HG02973 (cell line): Measurements from ENCODE around the gene MSANTD1.
"Not testable (repeated sequence)": the region's sequence is repeated elsewhere in the genome, so short reads cannot be mapped to it uniquely, and the experiment has no call there.

Source experiments
- ATAC-seq: cut with Tn5 transposase; IDR thresholded peaks from one replicate; pipeline ENCODE4 v1.9.1; 2021; ENCODE audit warnings: moderate library complexity; ENCODE audit not compliant: unreplicated experiment

The MSANTD1 gene

DNA sequence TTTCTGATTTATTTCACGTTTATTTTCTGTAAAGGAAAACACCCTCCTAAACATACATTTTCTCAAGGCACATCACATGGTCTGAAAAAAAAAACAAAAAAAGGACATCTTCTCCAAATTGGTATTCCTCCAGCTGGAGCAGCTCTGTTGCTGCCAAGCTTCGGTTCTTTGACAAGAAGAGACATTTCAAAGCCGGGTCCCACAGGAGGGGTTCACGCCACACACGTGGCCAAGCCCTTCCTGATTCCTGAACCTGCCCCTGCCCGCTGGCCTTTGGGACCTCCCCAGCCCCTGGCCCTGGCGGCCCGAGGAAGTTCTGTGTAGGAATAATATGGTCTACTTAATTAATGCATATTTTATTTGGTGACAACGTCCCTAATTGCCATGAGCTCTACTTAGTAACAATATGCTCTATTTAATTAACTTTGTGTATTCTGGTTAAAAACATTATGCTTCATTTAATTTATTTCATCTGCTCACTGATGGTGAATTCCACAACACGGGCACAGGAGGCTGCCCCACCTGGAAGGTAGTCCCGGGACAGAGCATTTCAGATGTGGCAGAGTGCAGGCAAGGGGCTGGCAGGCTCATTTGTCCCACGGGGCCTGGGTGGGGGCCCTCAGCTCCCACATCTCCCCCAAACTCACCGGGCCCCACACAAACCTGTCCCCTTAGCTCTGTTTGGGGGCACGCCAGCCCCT lies 38.5 kb downstream of the MSANTD1 start:
- ATAC-seq = no peak

- ATAC-seq = no peak
Measured at GRCh38 chr4:3287972-3288570, 39.1 kb downstream of the MSANTD1 start.

DNA sequence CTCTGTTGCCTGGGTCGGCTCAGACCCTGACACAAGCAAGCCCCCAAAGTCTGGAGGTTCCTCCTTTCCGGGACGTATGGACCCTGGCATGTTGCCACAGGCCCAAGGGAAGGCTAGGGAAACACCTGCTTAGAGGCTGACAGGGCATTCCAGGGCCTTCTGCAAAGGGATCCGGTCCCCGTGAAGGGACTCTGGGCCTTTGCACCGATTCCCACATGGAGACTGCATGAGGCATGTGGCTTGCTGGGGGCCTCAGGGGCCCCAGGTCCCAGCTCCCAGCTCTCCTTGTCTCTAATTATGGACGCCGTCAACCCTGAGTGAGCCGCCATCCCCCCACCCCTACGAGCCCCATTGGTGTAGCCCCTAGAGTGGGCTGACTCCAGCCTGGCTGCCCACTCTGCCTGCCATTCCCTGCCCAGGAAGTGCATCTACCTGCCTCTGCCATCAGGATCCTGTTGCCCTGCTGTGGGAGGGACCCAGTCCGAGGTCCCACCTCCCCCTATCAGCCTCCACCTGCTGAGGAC lies 39.7 kb downstream of the MSANTD1 start:
- ATAC-seq = no peak

- ATAC-seq = no peak
Measured at GRCh38 chr4:3290476-3290875, 41.5 kb downstream of the MSANTD1 start.

GRCh38 chr4:3290889-3291321 lies 41.9 kb downstream of the MSANTD1 start:
- ATAC-seq = no peak

GRCh38 chr4:3291411-3291968 lies 42.5 kb downstream of the MSANTD1 start:
- no peak for ATAC-seq

- peak; percentile 11 for ATAC-seq
Measured at GRCh38 chr4:3291969-3292570, 43.1 kb downstream of the MSANTD1 start.

GRCh38 chr4:3292571-3293400 lies 43.8 kb downstream of the MSANTD1 start, which contains the start of gene RGS12:
TSS of gene RGS12 (plus strand) at chr4:3293021. CDS start at chr4:3316171, 23,150 bp downstream.
- peak; percentile 69 for ATAC-seq

- ATAC-seq = no peak
Measured at GRCh38 chr4:3293401-3294391, 44.7 kb downstream of the MSANTD1 start.

- no peak for ATAC-seq
Measured at GRCh38 chr4:3294401-3295241, 45.7 kb downstream of the MSANTD1 start.

GRCh38 chr4:3295837-3296624 lies 47.1 kb downstream of the MSANTD1 start:
- ATAC-seq = no peak

- no peak for ATAC-seq
Measured at GRCh38 chr4:3296651-3297050, 47.7 kb downstream of the MSANTD1 start.

- no peak for ATAC-seq
Measured at GRCh38 chr4:3297066-3297859, 48.3 kb downstream of the MSANTD1 start.

DNA sequence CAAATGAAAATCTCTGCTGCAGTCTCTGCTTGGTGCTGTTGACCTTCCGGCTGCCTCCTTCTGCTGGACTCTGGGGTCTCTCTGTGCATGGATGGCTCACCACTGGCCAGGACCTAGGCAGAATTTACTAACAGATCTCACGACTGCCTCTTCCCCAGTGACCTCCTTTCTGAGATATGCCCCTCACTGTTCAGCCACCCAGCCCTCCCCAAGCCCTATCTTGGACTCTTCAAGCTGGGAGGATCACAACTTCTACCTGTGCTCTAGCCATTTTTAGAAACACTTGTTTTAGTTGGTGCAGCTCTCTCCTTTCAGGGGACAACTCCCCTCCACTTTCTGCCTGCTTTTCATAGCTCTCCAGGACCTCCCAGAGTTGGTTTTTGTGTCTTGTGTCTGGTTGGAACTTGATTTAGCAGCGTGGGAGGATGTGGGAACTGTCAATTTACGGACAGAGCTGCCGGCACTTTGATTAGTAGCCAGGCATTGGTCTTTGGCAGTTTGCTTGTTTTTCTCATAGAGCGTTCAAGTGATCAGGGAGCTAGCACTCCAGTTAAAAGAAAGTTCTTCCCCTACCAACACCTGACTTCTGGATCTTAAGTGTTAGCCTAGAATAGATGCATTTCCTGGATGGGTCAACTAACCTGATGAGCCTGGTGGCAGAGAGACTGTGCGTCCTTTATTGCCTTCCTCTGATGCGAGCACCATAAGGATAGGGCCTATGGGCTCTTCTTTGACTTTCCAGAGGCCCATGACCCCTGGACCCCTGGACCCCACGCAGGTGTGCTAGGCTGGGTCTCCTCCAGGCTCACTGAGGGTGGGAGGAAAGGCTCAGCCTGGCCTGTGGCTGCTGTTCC lies 50.4 kb downstream of the MSANTD1 start:
- ATAC-seq = no peak

- no peak for ATAC-seq
Measured at GRCh38 chr4:3299976-3300671, 51.2 kb downstream of the MSANTD1 start.

DNA sequence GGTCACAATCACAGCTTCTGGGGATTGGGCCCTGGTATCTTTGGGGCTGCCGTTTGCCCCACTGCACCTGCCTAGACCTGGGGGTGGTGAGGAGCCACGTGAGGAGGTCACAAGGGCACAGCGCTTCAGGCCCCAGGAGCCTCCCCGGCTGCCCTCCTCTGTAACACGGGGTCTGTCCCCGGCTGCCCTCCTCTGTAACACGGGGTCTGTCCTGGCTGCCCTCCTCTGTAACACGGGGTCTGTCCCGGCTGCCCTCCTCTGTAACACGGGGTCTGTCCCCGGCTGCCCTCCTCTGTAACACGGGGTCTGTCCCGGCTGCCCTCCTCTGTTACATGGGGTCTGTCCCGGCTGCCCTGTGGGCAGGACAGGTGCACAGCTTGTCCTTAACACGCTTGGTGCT lies 51.9 kb downstream of the MSANTD1 start:
- ATAC-seq = not testable (repeated sequence)
